GM18868 (cell line): ENCODE data around the gene PLA2G2F.
"Not testable (repeated sequence)": the region's sequence is repeated elsewhere in the genome, so short reads cannot be mapped to it uniquely, and the experiment has no call there.

ENCODE experiments used
- ATAC-seq: cut with Tn5 transposase; IDR thresholded peaks from one replicate; pipeline ENCODE4 v1.9.1; 2021; ENCODE audit warnings: mild to moderate bottlenecking, moderate library complexity; ENCODE audit not compliant: unreplicated experiment

PLA2G2F gene

DNA sequence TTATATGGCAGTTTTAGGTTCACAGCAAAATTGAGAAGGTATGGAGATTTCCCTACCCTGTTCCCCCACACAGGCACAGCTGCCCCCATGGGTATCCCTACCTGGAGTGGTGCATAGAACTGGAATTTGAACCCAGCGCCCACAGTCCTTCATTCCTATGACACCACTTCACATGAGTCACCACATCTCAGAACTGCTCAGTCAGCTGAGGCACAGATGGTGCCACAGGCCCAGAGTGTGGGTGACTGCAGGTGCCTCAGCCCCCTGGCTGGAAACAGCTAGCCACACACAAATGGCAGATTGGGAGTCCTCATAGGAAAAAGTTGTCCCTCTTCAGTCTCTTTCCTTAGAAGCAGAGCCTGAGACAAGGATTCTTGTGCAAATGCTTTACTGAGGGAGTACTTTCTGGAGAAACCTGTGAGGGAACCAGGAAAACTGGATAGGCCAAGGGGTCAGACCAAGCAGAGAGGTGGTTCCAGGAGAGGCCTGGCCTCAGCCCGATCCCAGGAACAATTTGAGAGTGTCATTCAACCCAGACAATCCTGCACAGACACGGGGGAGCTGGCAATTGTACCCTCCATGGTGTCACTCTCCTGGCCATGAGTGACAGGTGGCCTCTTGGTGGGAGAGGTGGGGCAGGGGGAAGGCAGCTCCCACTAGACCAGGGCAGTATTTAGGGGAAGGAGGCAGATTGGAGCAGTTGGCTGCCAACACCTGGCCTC, 26.7 kb upstream of the PLA2G2F start:
- ATAC-seq = no peak

DNA sequence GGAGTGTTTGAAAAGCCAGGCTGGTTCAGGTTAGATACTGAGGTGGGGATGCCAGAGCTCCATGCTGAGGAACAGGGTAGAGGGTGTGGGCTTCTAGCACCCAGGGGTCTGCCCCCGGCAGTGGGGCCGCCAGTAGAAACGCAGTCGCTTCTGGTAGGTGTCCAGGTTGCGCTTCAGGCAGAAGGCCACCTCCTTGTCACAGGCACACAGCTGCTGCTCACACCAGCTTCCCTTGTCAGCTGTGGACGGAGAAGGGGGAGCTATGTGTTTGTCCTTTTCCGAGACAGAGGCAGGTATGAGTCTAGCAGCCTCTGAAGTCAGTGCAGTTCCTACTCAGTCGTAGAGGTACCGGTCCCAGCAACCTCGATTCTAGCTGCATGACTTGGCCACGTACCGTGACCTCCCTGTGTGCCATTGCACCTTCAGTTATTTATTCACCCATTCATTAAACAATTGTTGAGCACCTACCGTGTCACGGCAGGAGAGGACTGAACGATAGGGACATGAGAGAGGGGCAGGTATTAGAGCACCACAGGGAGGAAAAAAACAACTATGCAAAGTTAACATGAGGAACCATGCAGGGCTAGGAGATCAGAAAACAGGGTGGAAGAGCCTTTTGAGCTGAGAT, 25.0 kb upstream of the PLA2G2F start:
- ATAC-seq = no peak

DNA sequence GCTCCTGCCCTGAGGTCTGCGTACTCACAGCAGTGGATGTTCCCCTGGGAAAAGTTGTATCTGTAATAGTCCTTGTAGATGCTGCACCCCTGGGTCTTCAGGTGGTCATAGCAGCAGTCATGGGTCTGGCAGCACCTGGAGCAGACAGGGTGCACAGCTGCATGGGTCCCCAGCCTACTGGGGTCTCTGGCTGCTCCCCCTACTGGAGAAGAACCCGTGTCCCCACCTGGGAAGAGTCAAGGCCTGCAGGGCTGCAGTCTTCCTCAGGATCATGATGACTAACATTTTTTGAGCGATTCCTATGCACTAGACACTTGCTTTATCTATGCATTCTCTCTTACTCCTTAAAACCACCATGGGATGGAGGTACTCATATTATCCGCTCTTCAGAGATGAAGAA, 23.6 kb upstream of the PLA2G2F start:
- no peak for ATAC-seq

DNA sequence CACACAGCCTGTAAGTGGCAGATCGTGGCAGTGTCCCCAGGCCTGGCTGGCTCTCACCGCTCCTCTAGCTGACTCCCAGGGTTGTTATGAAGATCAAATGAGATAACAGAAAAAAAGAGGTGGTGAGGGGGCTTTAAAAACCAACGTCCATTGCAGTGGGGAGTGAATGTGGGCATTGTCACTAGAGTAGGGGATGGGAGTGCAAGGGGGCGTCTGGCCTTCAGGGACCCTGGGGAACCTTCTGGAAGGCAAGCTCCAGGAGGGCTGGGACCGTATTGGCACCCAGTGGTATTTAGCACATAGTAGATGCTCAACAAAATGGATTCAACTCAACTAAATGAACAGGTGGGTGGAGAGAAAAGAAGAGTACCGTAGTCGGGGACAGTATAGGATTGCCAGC, 23.2 kb upstream of the PLA2G2F start:
- ATAC-seq = no peak

DNA sequence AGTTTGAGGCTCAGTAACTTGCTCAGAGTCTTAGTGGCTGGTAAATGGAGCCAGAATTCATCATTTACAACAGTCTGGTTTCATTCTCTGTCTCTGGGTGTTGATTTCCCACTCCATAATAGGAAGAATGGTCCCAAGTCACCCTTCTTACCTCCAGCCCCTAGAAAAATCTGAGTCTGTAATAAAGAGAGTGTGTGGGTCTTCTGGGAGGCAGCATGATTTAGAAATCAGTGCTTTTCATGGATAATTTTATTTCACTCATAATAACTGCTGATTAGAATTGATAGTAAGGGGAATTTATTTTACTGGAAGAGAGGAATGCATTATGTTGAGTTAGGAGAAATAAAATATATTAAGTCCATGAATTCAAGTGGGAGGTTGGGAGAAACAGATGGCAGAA, 21.9 kb upstream of the PLA2G2F start:
- no peak for ATAC-seq

DNA sequence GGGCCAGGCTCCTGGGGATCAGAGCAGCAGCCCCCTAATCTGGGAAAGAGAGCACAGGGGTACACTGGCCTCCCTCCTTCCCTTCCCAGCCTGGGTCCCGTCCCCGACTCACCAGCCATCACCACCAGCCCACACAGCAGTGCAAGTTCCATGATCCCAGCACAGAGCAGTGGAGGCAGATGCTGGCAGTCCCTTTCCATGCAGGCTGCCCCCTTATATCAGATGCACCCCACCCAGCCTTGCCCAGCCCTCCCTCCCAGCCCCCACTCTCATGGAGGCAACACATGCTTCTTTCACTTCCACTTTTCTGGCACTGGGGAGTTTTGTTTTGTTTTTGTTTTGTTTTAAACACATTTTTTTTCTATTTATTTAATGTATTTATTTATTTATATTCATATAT, 19.8 kb upstream of the PLA2G2F start, which contains the start of gene PLA2G2D:
TSS of gene PLA2G2D (minus strand) at position 190 of the 400 bp plus-strand sequence. CDS start at position 152, 38 bp downstream.
- no peak for ATAC-seq

DNA sequence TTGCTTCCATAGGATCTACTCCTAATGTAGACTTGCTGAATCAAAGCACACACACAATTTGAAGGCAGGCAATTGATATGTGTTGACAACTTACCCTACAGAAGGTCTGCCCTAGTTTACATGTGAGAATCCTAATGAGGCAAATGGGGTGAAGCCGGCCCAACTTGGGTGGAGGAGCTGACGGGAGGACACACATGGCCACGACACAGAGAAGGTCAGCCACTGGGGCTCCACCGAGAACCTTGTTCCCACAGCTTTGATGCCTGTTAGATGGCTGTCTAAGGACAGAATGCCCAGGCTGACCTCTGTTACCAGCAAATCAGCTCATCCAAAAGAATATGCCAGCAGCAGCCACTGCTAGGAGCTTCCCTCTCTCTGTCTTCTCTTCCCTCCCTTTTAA, 18.3 kb upstream of the PLA2G2F start:
- no peak for ATAC-seq

DNA sequence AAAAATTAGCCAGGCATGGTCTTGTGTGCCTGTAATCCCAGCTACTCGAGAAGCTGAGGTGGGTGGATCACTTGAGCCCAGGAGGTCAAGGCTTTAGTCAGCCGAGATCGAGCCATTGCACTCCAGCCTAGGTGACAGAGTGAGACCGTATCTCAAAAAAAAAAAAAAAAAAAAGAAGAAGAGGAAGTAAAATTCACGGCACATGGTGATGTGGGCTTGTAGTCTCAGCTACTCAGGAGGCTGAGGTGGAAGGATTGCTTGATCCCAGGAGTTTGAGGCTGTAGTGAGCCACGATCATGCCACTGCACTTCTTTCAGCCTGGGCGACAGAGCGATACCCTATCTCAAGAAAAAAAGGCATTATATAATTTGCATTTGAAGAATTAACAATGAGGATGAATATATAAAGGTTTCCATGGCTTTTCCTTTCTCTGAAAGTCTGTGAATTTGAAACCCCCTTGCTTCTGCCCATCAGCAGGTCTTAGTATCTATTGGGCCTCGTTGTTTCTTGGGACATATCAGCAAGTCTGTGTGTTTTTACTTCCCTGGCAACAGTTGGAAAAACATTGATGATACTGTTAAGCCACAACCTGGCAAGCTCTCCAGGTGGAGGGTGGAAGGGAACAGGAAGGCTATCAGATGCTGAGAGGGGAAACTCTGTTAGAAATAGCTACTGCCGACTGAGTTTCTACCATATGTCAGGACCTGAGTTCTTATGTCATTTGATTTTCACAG, 15.2 kb upstream of the PLA2G2F start:
- peak; percentile 12 for ATAC-seq

DNA sequence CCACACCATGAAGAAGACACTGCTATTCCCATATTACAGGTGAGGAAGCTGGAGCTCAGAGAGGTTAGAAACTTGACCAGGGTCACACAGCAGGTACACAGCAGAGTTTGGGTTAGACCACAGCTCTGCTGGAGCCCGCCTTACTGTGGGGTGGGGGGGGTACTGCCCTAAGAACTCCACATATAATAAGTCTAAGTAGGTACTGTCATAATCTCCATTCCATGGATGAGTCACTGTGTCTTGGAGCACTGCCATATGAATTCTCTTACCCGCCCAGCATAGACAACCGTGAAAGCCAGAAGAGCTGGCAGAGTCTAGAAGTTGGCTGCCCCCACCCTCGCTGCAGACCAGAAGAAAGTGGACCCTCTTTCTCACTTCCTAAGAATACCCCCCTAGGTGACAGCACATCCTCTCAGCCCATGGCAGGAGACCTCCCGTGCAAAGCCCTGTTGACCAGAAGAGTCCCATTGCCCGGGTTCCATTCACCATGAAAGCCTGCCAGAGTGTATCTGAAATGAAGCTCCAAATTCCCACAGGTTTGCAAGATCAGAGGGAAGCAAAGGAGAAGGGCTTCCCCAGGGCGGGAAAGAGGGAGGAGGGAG, 14.6 kb upstream of the PLA2G2F start:
- ATAC-seq = peak; percentile 43

DNA sequence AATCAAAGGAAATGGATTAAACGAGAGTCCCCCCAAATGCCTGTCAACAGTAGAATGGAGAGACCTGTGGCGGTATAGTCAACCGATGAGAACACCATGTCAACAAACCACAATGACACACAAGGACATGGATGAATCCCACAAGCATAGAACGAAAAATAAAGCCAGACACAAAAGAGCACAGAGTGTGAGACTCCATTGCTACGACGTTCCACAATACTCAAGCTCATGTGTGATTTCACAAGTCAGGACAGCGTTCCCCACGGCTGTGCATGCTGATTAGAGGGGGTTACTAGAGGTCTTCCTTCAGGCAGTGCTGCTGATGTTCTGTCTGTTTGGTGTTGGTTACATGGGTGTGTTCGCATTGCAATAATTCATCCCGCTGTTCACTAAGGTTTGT, 14.0 kb upstream of the PLA2G2F start:
- ATAC-seq = no peak

DNA sequence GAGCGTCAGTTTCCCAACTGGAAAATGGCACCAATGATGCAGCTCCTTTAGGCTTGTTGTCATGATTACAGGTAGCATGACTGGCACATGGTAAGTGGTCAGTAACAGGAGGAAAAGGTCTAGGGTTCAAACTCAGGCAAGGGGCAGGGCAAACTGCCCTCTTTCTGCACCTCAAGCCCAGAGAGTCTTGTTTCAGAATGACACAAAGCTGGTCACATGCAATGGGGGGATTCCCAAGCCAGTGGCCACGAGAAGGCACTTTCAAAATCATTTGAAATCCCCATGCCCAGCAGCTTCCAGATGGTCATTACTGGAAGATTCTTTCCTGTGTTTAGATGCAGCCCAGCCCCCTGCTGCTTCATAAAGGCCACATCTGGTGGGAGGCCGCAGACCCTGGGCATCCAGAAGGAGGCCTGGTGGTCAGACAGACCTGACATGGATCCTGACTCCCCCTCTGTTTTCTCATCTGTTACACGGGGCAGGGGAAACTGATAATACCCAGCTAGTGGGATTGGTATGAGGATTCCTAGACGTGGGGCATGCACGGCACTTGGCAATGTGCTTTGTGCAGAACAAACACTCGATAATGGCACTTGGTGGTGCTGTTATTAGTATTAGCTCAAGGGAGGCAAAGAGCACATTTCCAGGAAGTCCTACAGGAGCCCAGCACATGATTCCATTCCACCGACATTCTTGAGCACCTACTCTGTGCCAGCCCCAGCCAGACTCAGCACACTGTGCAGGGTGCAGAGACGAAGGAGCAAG, 12.9 kb upstream of the PLA2G2F start:
- no peak for ATAC-seq

DNA sequence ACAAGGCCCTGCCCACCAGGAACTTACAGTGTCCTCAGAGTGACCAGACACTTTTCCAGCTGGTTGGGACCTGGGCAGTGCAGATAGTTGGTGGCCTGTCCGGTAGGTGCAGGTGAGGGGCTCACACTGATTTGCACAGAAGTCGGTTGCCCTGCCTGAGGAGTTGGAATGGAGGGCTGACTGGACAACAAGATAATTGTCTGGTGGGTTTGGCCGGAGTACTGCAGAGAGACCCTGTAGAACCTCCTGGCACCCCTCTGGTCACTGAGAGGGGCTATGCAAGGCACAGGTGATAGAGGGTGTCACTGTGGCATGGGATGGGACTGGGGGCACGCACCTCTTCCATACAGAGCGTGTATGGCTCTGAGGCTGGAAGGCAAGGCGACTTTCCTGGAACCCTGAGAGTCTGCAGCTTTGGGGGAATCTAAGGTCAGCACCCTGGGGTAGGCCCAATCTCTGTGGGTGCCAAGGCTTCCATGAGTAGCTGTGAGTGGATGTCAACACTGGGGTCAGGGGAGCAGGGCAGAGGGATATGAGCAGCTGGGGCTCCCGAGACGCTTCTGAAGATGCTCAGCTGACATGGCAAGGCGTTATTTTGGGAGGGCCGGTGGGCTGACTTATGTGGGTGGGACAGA, 12.2 kb upstream of the PLA2G2F start:
- ATAC-seq = no peak

DNA sequence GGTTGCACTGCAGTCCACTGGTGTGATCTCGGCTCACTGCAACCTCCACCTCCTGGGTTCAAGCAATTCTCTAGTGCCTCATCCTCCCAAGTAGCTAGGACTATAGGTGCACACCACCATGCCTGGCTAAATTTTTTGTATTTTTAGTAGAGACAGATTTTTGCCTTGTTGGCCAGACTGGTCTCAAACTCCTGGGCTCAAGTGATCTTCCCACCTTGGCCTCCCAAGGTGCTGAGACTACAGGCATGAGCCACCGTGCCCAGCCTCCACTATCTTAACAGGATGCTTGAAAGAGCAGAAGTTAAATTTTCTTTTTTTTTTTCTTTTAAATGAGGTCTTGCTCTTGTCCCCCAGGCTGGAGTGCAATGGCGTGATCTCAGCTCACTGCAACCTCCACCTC, 8.6 kb upstream of the PLA2G2F start:
- not testable (repeated sequence) for ATAC-seq

DNA sequence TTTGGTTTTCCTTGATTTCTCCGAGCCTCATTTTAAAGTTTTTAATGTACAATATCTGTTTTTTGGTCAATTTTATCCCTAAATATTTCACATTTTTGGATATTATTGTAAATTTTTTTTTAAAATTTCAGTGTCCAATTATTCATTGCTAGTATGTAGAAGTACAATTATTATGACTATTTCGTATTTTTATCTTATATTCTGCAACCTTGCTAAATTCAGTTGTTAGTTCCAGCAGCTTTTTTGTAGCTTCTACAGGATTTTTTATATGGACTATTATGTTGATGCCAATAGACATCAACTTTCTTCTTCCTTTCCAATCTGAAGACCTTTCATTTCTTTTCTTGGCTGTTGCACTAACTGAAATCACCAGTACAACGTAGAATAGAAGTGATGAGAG, 4.1 kb upstream of the PLA2G2F start:
- ATAC-seq = no peak

DNA sequence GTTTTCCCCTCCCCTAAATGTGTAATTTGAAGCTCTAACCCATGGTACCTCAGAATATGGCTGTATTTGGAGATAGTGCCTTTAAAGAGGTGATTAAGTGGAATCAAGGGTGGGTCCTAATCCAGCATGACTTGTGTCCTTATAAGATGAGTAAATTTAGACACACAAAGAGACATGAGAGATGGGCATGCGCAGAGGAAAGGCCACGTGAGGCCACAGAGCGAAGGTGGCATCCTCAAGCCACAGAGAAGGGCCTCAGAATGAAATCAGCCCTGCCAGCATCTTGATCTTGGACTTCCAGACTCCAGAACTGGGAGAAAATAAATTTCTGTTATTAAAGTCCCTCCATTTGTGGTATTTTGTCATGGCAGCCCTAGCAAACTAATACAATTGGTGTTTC, 2.9 kb upstream of the PLA2G2F start:
- no peak for ATAC-seq

DNA sequence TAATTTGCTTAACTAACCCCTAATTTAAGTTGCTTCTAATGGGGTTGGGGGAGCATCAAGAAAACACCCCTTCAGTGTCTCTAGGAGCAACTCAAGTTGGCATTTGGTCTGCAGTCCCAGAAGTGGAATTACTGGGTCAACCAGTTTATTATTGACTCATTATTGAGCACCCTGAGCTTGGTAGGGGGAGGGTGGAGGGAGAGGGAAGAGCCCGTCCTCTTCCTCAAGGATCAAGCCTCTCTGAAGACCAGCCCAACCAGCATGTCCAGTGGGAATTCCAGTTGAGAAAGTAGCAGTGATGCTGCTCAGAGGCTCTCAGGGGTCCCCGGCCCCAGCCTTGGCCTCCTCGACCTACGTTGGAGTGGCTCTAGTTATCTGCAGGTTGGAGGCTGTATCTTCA, 2.1 kb upstream of the PLA2G2F start:
- no peak for ATAC-seq

DNA sequence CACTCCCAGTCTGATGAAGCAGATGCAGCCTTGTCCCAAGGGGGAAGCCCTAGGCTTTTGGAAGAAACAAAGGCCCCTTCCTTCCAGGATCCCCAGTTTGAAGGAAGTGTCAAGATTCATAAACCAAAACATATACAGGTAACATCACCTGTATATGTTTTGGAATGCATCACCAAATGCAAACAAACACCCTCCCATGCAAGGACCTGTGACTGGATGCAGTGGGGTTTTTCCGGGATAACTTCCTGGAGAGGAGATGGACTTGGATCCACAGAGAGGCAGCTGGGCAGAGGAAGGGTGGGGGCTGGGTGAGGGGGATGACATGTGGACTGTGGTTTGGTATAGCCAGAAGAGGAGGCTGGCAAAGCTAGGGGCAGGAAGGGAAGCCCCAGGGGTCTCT, 1.5 kb upstream of the PLA2G2F start:
- ATAC-seq = no peak

DNA sequence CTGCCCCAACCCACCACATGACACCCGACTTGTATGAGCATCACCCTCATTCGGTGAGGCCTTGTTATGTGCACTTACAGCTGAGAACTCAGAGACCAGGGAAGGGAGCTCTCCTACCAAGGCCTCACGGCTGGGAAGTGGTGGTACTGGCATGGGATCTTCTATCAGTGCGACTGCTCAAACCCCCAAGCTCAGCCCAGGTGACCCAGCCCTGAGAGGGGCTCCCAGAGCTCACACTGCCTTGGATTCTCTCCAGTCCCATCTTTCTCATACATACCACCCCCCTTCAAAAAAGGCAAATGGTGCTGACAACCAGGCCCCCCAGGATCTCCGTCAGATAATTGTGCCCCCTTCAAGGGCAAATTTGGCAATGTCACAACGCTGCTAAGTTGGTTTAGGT, 777 bp upstream of the PLA2G2F start:
- ATAC-seq = no peak

DNA sequence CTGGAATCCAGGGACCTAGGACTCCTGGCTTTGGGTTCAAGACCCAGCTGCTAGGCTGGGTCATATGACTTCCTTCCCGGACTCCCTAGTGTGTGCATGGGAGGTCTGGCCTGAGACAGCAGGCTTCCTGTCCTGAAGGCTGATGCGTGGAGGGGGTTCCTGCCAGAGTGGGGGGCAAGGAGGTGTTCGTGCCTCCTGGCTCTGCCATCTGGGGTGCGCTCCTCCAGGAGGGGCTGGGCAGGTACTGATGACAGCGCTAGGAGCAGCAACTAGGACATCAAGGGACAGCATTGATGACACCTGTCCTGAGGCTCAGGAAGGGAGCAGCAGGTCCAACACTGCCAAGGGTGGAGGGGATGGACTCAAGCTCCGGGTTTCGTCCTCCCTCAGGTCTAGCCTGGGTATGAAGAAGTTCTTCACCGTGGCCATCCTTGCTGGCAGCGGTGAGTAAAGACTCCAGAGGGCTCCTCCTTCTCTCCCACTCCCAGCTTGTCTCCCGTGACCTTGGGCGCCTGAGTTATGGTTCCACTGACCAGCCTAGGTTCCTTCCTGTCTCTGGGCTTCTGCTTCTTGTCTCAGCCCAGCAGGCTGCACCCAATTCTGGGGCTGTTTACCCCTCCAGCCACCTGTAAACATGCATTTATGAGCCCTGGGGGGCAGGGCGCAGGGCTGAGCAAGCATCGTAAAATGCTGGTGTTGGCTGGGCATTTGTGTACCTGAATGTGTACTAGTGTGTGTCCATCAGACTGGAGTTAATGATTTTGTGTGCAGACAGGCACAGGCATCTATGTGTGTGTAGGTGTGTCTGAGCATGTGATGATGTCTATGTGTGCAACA, 871 bp downstream of the PLA2G2F start:
- no peak for ATAC-seq

DNA sequence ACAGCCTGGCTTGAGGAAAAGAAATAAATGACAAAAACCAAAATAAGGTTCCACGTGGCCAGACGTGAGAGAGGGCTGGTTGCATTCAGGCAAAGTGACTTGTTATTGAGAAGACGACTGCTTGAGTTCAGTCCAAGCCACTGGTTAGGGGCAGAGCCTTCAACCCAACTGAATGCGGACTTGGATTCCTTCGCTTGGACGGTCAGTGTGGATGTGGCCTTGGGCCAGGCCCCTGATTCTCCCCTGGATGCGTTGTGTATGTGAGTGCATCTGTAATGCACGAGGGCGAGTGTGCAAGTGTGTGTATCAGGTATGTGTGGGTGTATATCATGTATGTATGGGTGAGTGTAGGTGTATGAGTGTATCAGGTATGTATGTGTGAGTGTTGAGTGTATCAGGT, 1.9 kb downstream of the PLA2G2F start:
- no peak for ATAC-seq
